Brain microvascular endothelial cell (primary cell): ENCODE data around the gene DARS1.

ENCODE experiments used
- DNase-seq: peaks from one replicate; pipeline ENCODE4 v3.0.0-alpha.2; 2020
- H3K27ac ChIP-seq: fragments of 250-450 bp; sonication (Bioruptor Pico); 2 replicates; pipeline ENCODE4 v1.5.1; 2020; ENCODE audit warnings: mild to moderate bottlenecking, moderate library complexity
- H3K27me3 ChIP-seq: fragments of 250-450 bp; sonication (Bioruptor Pico); replicated peaks from 2 replicates; pipeline ENCODE4 v1.5.1; 2020; ENCODE audit warnings: mild to moderate bottlenecking
- H3K36me3 ChIP-seq: fragments of 250-450 bp; sonication (Bioruptor Pico); replicated peaks from 2 replicates; pipeline ENCODE4 v1.5.1; 2020; ENCODE audit warnings: mild to moderate bottlenecking
- H3K4me3 ChIP-seq: 2 replicates; pipeline ENCODE4 v1.5.1; 2011; ENCODE audit warnings: low read depth, mild to moderate bottlenecking, control low read depth, low read length, moderate library complexity
- in situ Hi-C: cut with HindIII; loops from 2 replicates; pipeline ENCODE4 v1.10.0; 2017; ENCODE audit warnings: low sequenced_read_pairs, low pct_ligation_motif_present
- TF ChIP-seq, protein P1 (sequence below): IDR thresholded peaks from 2 replicates; pipeline ENCODE4 v1.5.1; 2011; ENCODE audit warnings: low read depth, mild to moderate bottlenecking, moderate library complexity, low read length, control low read depth, inconsistent platforms; ENCODE audit errors: missing control alignments

DARS1 gene

GRCh38 chr2:136015699-136016098, 30.3 kb upstream of the DARS1 start:
- TF ChIP-seq, protein P1, sequence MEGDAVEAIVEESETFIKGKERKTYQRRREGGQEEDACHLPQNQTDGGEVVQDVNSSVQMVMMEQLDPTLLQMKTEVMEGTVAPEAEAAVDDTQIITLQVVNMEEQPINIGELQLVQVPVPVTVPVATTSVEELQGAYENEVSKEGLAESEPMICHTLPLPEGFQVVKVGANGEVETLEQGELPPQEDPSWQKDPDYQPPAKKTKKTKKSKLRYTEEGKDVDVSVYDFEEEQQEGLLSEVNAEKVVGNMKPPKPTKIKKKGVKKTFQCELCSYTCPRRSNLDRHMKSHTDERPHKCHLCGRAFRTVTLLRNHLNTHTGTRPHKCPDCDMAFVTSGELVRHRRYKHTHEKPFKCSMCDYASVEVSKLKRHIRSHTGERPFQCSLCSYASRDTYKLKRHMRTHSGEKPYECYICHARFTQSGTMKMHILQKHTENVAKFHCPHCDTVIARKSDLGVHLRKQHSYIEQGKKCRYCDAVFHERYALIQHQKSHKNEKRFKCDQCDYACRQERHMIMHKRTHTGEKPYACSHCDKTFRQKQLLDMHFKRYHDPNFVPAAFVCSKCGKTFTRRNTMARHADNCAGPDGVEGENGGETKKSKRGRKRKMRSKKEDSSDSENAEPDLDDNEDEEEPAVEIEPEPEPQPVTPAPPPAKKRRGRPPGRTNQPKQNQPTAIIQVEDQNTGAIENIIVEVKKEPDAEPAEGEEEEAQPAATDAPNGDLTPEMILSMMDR = no peak
- H3K27me3 ChIP-seq = no peaks in the 10 kb centered on the region
- H3K36me3 ChIP-seq = no peaks in the 10 kb centered on the region
- no peak overlapping the region for H3K27ac ChIP-seq
- in situ Hi-C loops = no loop called here
- DNase-seq = no peak
- H3K4me3 ChIP-seq = no peak overlapping the region

DNA sequence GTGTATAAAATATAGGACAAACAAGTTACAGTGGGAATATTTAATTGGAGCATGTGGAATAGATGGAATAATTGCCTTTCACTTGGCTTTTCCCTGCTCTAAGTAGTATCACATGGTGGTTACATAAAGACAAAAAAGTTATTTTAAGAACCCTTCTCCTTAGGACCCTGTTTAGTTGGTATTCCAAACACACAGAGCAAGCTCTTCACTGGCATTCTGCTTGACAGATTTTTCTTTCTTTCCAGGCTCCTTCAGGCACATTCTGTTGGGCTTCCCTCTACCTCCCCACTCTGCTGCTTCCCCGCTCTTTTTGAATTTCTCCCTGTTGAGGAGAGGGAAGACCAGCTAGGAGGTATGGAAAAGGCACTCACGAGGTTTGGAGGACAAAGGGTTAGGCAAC, 29.0 kb upstream of the DARS1 start:
- no peak for DNase-seq
- no peaks in the 10 kb centered on the region for H3K36me3 ChIP-seq
- no peak overlapping the region for H3K4me3 ChIP-seq
- in situ Hi-C loops = no loop called here
- H3K27me3 ChIP-seq = no peaks in the 10 kb centered on the region
- no peak overlapping the region for H3K27ac ChIP-seq
- TF ChIP-seq, protein P1 = no peak

DNA sequence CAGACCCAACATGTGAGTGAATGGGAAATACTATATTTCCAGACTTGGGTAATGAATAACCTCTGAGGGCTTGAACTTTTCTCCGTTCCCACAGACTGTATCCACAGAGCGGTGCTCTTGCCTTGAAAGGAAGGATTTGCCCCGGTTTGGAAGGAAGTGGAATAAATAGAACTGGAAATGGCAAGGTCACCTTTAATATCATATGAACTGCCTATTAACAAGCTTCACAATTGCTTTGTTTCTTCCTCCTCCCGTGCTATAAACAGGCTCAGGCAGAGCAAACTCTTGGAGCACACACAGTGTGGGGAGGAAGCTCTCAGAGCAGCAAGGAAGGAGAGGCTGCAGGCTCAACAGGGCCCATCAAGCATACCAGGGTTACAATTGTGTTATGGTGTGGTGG, 28.5 kb upstream of the DARS1 start:
- no peak for DNase-seq
- no peaks in the 10 kb centered on the region for H3K27me3 ChIP-seq
- no peaks in the 10 kb centered on the region for H3K36me3 ChIP-seq
- H3K4me3 ChIP-seq = no peak overlapping the region
- TF ChIP-seq, protein P1 = no peak
- H3K27ac ChIP-seq = no peak overlapping the region
- in situ Hi-C loops = no loop called here

DNA sequence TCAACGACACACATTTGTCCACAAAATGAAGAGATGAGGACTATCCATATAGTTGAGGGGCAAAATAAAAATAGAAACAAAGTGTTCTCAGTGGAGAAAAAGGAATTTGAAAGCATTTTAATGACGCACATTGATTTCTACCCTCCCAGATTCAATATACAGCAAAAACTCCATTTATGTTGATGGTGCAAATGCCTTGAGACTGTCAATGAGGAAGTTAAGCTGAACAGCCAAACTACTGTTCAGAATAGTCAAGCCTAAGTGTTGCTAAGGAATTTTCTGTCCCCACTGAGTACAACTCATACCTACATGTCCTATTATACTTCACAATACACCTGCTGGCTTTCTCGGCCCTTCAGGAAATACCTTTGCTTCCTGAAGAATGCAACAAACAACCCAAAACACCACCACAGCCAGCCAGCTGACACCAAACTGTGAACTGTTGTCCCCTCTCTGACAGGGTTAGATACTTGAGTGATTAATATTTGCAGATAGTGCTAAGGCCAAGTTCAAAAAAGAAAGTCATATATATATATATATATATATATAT, 27.8 kb upstream of the DARS1 start:
- H3K4me3 ChIP-seq = no peak overlapping the region
- in situ Hi-C loops = no loop called here
- TF ChIP-seq, protein P1 = no peak

DNA sequence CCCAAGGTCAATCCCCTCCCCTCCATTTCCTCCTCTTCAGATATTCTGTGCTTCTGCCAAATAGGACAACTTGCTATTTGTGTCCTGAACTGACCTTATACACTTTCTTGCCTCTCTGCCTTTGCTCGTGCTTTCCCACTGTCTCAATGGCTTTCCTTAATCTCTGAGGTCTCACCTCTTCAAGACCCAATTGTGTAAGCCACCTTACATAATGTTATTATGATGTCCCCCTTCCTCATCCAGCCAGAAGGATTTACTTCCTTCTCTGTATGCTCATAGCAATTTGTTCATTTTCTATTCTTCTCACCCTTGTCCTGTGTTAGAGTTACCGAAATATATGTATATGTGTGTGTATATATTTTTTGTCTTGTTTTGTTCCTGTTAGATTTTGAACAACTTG, 26.9 kb upstream of the DARS1 start:
- DNase-seq = no peak
- H3K27me3 ChIP-seq = no peaks in the 10 kb centered on the region
- TF ChIP-seq, protein P1 = no peak
- no peaks in the 10 kb centered on the region for H3K36me3 ChIP-seq
- in situ Hi-C loops = no loop called here
- no peak overlapping the region for H3K27ac ChIP-seq
- no peak overlapping the region for H3K4me3 ChIP-seq

More for the DNA sequence above, 27.8 kb upstream of the DARS1 start:
- Histone ChIP-seq H3K27ac (no peak overlapping the region), H3K36me3 (no peaks in the 10 kb centered on the region), H3K27me3 (no peaks in the 10 kb centered on the region)
- no peak for DNase-seq

GRCh38 chr2:136010126-136010525, 24.7 kb upstream of the DARS1 start:
- no peak overlapping the region for H3K27ac ChIP-seq
- TF ChIP-seq, protein P1 = no peak
- DNase-seq = peak; percentile 55
- no peaks in the 10 kb centered on the region for H3K27me3 ChIP-seq
- in situ Hi-C loops = no loop called here
- H3K36me3 ChIP-seq = no peaks in the 10 kb centered on the region
- no peak overlapping the region for H3K4me3 ChIP-seq
